Inflammatory macrophage treated with lipopolysaccharide for 1 hour (primary cell): ENCODE data around the gene TMC3.
"Not testable (repeated sequence)": the region's sequence is repeated elsewhere in the genome, so short reads cannot be mapped to it uniquely, and the experiment has no call there.

Source experiments
- DNase-seq, 2 donors: peaks; one replicate each; pipeline ENCODE4 v3.0.0-alpha.2; 2020 to 2022

Gene TMC3

GRCh38 chr15:81343371-81343770 is 30.6 kb downstream of the TMC3 start:
- no peak for DNase-seq

- DNase-seq = no peak
Observed at GRCh38 chr15:81341351-81341750, 32.7 kb downstream of the TMC3 start.

GRCh38 chr15:81339851-81340250 is 34.2 kb downstream of the TMC3 start:
- DNase-seq = no peak

- DNase-seq = no peak
Observed at GRCh38 chr15:81339321-81339720, 34.7 kb downstream of the TMC3 start.

- DNase-seq = peak; percentile 48 to 57
Observed at GRCh38 chr15:81338170-81339007, 35.6 kb downstream of the TMC3 start.

- DNase-seq = no peak
Observed at GRCh38 chr15:81337713-81338157, 36.3 kb downstream of the TMC3 start.

GRCh38 chr15:81337241-81337640 is 36.8 kb downstream of the TMC3 start:
- DNase-seq = no peak

GRCh38 chr15:81336568-81336967 is 37.4 kb downstream of the TMC3 start:
- peak in 1 of 2 donors; percentile 32 for DNase-seq

- DNase-seq = no peak
Observed at GRCh38 chr15:81335631-81336030, 38.4 kb downstream of the TMC3 start.

GRCh38 chr15:81334768-81335435 is 39.1 kb downstream of the TMC3 start:
- DNase-seq = no peak

GRCh38 chr15:81333363-81333762 is 40.6 kb downstream of the TMC3 start:
- no peak for DNase-seq

- DNase-seq = no peak
Observed at GRCh38 chr15:81332326-81332725, 41.7 kb downstream of the TMC3 start.

GRCh38 chr15:81331600-81331999 is 42.4 kb downstream of the TMC3 start:
- no peak for DNase-seq

GRCh38 chr15:81331141-81331540 is 42.9 kb downstream of the TMC3 start:
- not testable (repeated sequence) for DNase-seq

- peak; percentile 31 to 50 for DNase-seq
Observed at GRCh38 chr15:81330366-81331090, 43.5 kb downstream of the TMC3 start.

- DNase-seq = no peak
Observed at GRCh38 chr15:81329446-81329845, 44.6 kb downstream of the TMC3 start.

- DNase-seq = peak; percentile 35 to 75
Observed at GRCh38 chr15:81327516-81327915, 46.5 kb downstream of the TMC3 start.

GRCh38 chr15:81326466-81327212 is 47.4 kb downstream of the TMC3 start:
- DNase-seq = no peak

- peak; percentile 98 to 99 for DNase-seq
Observed at GRCh38 chr15:81323944-81324881, 49.8 kb downstream of the TMC3 start, which contains the start of gene STARD5. Gene STARD5, minus strand, starts transcription at chr15:81324141. Its CDS starts 42 bp downstream, at chr15:81324099.

- DNase-seq = no peak
Observed at GRCh38 chr15:81323559-81323943, 50.5 kb downstream of the TMC3 start.

GRCh38 chr15:81322676-81323253 is 51.2 kb downstream of the TMC3 start:
- peak in 1 of 2 donors; percentile 52 for DNase-seq
